GM18508 (cell line): ENCODE measurements around the gene KCNG2.
A peak's percentile ranks its signal among the peaks of the same experiment; 100 is the strongest.

Experiments
- ATAC-seq: cut with Tn5 transposase; IDR thresholded peaks from one replicate; pipeline ENCODE4 v1.9.1; 2021; ENCODE audit warnings: moderate number of reproducible peaks; ENCODE audit not compliant: insufficient read depth, unreplicated experiment

The KCNG2 gene

DNA sequence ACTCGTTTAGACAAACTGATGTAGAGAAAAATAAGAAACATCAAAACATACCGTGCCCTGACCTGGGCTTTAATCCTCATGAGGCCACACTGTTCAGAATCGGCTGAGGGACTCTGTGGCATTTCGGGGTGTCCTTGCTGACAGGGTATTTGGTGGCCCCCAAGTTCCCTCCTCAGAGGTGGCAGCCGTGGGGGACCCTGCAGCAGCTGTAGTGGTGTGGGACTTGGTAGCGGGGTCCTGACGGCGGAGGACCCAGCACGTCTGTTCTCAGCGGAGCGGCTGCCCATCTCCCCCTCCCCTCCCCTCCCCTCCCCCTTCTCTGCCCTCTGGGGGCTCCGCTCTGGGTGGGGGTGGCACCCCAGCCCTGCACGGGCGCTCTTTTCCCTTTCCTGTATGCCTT is 18.4 kb downstream of the KCNG2 start:
- no peak for ATAC-seq

DNA sequence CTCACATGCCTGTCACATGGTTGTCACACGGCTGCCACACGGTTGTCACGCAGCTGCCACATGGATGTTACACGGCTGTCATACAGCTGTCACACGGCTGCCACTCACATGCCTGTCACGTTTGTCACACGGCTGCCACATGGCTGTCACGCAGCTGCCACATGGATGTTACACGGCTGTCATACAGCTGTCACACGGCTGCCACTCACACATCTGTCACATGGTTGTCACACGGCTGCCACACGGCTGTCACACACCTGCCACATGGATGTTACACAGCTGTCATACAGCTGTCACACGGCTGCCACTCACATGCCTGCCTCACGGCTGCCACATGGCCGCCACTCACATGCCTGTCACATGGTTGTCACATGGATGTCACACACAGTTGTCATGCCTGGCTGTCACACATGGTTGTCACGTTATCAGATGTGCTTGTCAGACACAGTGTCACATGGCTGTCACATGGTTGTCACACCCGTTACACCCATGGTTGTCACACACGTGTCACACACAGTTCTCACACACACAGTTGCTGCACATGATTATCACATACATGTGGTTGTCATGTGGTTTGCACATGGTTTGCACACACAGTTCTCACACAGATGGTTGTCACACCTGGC is 19.4 kb downstream of the KCNG2 start:
- no peak for ATAC-seq

DNA sequence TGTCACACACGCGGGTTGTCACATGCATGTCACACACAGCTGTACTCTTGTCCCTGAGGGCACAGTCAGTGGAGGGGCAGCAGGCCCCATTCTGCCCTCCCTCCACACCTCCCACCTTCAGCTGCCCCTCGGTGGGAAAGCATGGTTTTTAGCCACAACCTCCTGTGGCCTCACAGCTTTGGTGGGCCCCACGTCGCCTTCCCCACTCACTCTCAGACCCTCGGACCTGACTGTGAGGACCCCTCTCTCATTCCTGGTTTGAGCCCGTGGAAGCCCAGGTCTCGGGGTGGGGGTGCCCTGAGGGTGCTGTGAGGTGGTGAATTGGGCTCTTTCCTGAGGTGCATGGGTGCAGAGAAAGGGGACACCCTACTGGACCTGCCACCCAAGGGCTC is 19.9 kb downstream of the KCNG2 start:
- no peak for ATAC-seq

DNA sequence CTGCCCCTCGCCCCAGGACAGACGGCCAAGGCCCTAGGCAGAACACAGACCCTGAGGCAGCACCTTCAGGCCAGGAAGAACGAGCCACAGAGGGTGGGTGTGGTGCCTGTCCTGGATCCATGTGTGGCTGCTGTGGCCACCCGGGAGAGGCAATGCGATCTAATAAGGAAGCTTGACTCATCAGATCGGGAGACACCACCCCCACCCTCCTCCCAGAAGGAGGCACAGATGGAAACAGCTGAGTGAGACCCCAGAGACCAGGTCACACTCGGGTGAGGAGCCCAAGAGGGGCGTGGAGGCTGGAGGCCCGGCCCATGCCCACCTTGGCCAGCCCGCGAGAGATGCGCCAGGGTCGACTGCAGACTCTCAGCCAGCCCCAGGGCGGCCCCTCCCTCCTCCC is 20.3 kb downstream of the KCNG2 start:
- ATAC-seq, result no peak

DNA sequence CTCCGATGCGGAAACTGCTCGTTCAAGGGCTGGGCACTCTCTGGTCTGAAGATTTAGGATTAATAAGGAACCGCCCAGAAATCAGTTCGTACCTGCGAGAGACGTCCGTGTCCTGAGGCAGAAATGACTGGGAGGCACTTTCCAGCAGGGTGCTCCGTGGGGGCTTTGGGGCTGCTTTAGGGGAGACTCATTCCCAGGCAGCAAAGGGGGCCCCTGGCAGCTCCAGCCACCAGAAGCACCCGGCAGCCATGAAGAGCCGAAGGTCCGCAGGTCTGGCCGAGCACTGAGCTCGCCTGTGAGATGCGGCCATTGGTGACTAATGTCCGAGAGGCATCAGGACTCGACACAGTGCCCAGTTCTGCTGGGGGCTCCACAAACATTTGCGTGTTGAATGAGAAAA is 20.9 kb downstream of the KCNG2 start:
- no peak for ATAC-seq

DNA sequence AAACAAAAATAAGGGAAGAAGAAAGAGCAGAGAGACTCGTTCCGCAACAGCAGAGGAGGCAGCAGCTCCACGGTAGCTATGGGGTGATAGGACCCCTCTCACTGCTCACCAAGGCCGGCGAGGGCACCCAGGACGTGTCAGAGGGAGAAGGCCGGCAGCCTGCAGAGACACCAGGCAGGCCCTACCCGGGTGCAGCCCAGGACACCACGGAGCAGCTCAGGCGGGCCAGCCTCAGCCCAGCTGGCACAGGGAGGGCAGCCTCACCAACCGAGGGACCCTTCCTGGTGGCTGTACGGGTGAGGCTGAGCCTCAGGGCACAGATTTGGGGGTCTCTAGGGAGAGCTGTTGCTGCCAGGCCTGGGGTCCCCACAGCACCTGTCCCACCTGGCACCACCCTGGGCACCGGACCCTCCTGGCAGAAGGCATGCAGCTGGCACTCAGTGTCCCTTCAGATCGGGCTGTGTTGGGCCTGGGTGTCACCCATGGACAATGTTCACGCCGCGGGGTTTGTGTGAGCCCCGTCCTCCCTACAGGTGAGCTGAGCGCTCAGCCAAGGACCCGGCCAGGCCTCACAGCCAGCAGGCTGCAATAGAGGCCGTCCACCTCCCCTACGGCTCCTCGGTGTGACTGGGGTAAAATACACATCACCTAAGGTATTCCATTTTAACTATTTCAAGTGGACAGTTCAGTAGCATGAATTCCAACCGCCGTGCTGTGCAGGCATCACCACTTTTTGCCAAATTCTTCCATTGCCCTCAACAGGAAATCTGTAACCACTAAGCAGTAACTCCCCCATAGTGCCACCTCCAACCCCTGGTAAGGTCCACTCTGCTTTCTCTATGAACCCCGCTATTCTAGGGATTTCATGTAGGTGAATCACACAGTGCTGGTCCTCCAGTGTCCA is 21.6 kb downstream of the KCNG2 start:
- no peak for ATAC-seq

DNA sequence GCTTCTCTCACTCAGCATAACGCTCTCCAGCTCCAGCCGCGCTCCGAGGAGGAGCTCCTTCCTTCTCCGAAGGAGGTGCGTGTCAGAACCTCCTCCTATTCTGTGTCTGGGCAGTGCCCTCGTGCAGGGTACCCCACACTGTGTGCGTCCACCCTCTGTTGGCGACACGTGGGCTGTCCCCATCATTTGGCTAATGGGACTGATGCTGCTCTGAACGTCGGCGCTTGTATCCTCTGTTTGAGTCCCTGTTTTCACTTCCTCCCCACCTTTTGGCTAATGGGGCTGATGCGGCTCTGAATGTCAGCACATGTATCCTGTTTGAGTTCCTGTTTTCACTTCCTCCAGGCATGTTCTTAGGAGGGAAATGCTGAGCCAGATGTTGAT is 22.2 kb downstream of the KCNG2 start:
- ATAC-seq, result peak; percentile 76

DNA sequence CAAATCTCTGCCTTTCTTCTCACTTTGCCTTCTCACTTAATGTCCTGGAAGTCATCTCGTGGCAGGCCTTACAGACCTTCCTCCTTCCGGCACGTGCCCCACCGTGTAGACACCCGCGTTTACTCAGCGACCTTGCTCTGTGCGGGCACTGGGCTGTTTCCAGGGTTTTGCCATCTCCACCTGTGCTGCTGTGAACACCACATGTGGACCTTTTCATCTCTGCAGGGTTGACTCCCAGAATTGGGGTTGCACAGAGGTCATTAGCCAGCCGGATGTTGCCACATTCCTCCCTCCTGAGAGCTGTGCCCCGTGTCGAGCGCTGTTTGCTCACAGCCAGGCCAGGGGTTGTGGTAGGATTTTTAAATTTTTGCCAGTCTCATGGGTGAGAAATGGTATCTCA is 25.4 kb downstream of the KCNG2 start:
- no peak for ATAC-seq

DNA sequence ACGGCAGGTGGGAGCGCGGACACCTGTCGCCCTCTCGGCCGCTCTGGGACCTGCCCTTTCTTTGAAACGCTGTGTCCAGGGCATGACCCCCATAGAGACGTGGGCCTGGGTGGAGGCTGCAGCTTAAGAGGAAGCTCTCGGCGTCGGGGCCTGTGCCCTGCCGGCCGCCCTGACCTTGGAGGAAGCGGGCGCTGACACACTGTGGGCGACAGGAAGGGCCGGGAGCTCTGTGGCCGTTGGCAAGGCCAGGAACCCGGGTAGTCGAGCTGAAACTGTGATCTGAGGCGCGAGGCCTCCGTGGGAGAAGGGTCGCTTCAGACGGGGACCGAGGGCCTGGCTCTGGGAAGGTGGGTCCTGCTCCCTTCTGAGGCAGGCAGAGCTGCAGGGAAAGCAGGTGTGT is 28.2 kb downstream of the KCNG2 start:
- ATAC-seq, result no peak

DNA sequence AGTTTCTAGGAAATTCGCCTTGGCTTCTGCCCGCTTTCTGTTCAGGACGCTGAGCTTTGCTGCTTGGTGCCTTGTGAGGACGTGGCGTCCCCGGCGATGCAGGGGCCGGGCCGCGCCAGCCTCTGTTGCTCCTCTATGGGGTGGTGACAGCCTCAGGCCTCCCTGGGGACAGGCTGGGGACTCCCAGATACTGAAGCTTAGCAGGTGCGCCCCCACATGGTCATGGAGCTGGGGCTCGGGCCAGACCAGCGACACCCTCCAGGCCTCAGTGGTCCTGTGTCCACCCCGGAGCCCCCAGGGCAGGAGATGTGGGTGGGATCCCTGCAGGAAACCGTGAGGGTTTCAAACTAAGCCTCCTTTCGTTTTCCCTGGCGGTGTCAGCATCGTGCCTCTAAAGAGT is 29.2 kb downstream of the KCNG2 start:
- no peak for ATAC-seq

DNA sequence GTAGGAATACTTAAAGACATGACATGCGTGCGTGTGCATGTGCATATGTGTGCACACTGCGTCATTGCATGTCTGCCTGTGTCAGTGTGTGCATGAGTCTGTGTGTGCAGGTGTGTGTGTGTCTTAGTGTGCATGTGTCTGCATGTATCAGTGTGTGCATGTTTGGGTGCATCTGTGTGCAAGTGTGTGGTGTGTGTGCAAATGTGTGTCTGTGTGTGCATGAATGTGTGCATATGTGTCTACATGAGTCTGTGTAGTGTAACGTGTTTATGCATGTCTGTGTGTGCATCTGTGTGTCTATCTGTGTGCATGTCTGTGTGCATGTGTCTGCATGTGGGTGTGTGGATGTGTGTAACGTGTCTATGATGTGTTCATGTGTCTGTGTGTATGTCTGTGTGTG is 30.5 kb downstream of the KCNG2 start:
- no peak for ATAC-seq

DNA sequence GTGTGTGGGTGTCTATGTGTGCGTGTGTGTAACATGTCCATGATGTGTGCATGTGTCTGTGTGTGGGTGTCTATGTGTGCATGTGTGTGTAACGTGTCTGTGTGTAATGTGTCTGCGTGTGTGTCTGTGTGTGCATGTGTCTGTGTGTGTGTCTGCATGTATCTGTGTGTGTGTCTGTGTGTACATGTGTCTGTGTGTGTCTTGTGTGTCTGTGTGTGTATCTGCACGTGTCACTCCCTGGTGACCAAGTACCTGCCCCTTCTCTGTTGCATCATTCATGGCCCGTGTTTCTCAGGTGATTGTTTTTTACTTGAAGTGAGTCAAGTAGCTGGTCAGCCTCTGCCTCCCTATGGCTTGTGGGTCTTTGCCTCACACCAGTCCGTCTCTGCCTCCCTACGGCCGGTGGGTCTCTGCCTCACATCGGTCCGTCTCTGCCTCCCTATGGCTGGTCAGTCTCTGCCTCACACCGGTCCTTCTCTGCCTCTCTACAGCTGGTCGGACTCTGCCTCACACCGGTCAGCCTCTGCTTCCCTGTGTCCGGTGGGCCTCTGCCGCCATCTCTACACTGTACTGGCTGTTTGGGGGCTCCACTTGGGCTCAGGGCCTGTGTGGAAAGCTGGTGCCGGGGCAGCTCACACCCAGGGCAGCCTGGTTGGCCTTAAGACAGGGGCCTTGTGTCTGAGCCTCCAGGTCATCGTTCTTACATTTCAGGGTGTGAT is 31.6 kb downstream of the KCNG2 start:
- ATAC-seq, result no peak

DNA sequence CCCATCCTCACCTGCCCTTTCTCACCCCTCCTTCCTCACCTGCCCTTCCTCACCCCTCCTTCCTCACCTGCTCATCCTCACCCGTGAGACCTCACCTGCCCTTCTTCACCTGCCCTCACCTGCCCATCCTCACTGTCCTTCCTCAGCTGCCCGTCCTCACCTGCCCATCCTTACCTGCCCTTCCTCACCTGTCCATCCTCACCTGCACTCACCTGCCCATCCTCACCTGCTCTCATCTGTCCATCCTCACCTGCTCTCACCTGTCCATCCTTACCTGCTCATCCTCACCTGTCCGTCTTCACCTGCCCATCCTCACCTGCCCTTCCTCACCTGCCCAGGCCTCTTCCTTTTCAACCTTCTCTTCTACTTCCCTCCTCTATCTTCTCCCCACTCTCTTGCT is 34.4 kb downstream of the KCNG2 start:
- ATAC-seq, result no peak

DNA sequence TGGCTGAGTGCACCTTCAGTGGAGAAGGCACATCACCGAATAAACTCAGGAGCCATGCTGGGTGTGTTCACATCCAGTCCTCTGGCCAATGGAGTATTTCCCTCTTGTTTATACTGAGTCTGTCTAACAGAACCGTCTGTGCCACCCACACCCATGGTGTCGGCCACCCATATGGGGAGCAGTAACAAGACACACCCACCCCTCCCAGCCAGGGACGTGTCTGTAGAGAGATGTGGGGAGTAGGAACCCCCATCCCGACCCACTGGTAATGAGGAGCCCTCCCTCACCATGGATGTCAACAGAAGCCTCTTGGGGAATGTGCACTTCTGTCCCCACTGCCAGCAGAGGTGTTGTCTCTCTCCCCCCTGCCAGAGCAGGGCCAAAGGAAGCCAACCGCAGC is 37.1 kb downstream of the KCNG2 start:
- no peak for ATAC-seq

DNA sequence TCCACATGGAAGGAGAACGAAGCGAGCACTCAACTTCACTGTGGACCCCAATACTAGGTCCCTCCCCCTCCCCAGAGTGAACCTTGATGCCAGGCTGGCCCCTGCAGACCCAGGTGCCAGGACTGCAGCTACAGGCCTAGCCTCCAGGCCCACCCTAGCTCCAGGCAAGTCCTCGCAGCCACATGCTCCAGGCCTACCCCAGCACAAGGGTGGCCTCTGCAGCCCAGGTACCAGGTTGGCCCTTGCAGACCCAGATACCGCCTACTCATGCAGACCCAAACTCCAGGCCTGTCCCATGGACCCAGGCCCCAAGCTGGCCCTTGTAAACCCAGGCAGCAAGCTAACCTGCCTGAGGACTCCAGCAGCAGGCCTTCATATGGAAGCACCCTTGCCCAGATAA is 44.2 kb downstream of the KCNG2 start:
- no peak for ATAC-seq

DNA sequence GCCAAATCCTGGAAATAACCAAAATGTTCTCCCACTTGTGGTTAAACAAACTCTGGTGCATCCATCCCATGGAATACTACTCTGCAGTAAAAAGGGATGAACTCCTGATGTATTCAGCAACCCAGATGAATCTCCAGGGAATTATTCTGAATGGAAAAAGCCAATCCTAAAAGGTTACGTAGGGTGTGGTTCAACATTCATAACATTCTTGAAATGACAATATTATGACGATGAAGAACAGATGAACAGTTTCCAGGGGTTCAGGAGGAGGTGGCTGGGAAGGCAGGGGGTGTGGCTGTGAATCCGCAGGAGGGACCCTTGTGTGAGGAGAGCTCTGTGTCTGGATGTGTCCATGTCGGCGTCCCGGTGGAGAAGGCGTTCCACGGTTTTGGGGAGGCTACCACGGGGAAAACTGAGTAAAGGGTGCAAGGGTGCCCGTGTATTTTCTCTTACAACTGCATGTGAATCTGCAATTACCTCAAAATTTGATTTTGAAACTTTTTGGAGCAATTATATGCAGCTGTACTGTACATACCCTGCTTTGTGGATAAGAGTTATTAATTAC is 47.3 kb downstream of the KCNG2 start:
- ATAC-seq, result no peak

DNA sequence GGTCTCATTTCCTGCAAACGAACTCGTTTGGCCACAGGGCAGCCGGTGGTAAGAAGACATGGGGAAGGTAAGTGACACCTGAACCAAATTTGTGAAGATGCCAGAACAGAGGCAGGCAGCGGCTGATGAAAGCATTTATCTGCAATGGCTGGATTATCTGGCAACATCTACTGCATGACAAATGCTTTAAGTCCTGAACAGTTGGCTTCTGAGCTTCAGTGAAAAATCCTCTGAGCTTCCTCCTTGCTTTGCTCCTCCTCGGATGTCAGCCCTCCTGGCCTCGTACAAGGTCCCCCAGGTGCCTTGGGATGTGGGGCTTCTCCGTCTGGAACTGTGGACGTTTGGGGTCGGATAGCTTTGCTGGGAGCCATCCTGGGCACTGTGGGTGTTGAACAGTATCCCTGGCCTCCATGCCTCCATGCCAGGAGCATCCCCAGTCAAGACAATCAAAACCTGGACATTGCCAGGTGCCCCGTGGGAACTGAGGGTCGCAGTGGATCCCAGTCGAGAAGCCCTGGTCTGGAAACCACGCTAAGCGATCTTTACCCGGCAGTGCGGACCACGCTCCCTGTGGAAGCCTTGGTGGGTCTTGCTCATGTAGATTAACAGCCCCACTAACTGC is 49.3 kb downstream of the KCNG2 start:
- no peak for ATAC-seq

DNA sequence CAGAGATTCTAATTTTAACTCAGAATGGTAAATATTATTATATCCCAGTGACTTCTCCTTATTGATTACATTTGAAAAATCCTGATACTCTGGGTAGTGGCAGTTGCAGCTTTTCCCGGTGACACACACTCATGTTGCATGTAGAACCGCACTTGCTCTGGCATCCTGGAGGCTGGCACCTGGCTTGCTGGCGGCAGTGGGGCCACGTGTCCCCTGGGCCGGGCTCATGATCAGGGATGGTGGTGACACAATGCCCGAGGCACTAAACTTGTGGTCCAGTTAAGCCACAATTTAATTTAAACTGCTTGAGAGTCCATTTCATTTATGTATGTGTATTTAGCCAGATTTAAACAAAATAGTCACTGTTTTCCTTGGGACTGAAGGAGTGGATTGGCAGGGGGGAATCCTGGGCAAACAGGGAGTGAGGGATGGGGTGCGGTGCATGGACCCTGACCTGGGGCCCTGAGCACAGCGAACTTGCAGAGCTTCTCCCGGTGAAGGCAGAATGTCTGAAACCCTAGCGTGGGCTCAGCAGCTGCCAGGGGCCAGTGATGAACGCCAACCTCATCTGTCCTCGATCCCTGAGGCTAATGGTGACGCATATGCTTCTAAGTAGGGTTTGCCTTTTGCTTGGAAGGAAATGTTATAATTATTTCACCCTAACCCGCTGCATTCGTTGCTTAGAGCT is 50.0 kb downstream of the KCNG2 start:
- no peak for ATAC-seq

DNA sequence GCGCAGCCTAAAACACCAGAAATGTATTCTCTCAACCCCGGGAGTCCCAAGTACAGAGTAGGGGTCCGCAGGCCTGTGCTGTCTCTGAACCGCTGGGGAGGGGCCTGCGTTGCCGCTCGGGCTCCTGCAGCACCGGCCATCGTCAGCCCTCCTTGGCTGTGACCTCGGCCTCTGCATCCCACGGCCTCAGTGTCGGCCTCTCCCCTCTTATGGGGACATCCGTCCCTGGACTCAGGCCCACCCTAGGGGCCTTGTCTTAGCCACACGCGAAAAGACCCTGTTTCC is 50.5 kb downstream of the KCNG2 start:
- no peak for ATAC-seq

DNA sequence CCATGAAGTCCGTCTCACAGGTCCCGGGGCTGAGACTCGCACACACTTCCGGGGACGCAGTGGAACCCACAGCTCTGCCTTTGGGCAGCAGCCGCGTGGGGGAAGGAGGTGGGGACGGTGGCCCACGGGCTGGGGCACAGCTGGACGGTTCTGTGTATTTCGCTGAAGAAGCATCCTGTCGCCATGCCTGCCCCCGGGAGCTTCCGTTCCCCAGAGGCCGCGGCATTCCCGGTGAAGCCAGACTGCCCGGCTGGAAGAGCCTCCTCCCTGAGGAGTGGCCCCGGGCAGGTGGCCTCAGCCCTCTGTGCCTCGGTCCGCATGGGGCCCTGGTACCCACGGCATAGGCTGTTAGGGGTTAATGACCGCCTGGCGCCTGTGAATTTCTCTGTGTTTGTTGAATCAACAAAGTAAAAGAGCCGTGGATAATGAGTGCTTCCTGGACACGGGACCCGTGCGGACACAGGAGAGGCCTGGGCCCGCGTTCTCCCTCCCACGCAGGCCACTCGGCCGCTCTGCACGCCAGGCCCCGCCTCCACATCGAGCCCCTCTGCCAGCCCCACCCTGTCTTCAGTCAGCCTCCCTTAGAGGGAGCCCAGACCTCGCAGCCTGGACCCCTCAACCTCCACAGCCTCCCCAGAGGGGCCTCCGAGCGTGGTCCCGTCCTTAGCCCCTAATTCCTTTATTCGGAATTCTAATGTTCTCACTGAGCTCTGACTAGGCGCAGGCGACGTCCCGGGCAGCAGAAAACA is 51.0 kb downstream of the KCNG2 start:
- ATAC-seq, result no peak
